PC-3 (cell line): ENCODE results near the gene MYOF. TPM values are rescaled to one million over a fixed set of nuclear protein-coding genes. Genes with fewer than 3 reads are reported as not detected.

Experiments used
- ATAC-seq: fragments of 200-7000 bp; cut with Tn5 transposase; 2 replicates; pipeline ENCODE4 v1.9.1; 2020; ENCODE audit warnings: mild to moderate bottlenecking, moderate library complexity
- BruUV-seq: library from RNA; stranded (reverse); fragments of 400-500 nt; replicated peaks from 2 replicates; lab custom pipeline; 2021; lab: Mats Ljungman, UMichigan
- CTCF ChIA-PET: fragments of 300-600 bp; sonication (Branson Sonifier 250); formaldehyde crosslinking; loops from one replicate; lab custom pipeline; 2022; ENCODE audit warnings: antibody characterized with exemption; lab: Charles Lee
- POLR2A ChIA-PET: fragments of 300-600 bp; sonication (Branson Sonifier 250); formaldehyde crosslinking; loops from one replicate; lab custom pipeline; 2022; ENCODE audit warnings: antibody characterized with exemption; ENCODE audit not compliant: unreplicated experiment; lab: Charles Lee
- DNase-seq: peaks from one replicate; pipeline ENCODE4 v3.0.0-alpha.2; 2015
- H2AFZ ChIP-seq: fragments of 300-600 bp; sonication (generic); 2 replicates; pipeline ENCODE4 v1.6.0; 2016; ENCODE audit warnings: antibody characterized with exemption, low read length
- H3F3A ChIP-seq: fragments of 300-600 bp; sonication (generic); one replicate; pipeline ENCODE4 v1.6.0; 2017; ENCODE audit warnings: antibody characterized with exemption, low read length, control low read depth, mild to moderate bottlenecking; ENCODE audit not compliant: unreplicated experiment
- H3K27ac ChIP-seq: fragments of 300-600 bp; sonication (generic); 2 replicates; pipeline ENCODE4 v1.5.1; 2016; ENCODE audit warnings: mild to moderate bottlenecking, low read length
- H3K27me3 ChIP-seq: fragments of 300-600 bp; sonication (generic); 2 replicates; pipeline ENCODE4 v1.6.1; 2016; ENCODE audit warnings: low read length, mixed read lengths
- H3K36me3 ChIP-seq: fragments of 300-600 bp; sonication (generic); 2 replicates; pipeline ENCODE4 v1.6.1; 2016; ENCODE audit warnings: low read depth, mixed run types, low read length, mixed read lengths
- H3K4me1 ChIP-seq: fragments of 300-600 bp; sonication (generic); 2 replicates; pipeline ENCODE4 v1.5.1; 2016; ENCODE audit warnings: low read length; ENCODE audit not compliant: insufficient read depth
- H3K4me2 ChIP-seq: fragments of 300-600 bp; sonication (generic); 2 replicates; pipeline ENCODE4 v1.6.0; 2016; ENCODE audit warnings: low read length
- H3K4me3 ChIP-seq: fragments of 300-600 bp; sonication (generic); 2 replicates; pipeline ENCODE4 v1.5.1; 2016; ENCODE audit warnings: mild to moderate bottlenecking, low read length, mixed read lengths
- H3K79me2 ChIP-seq: fragments of 300-600 bp; sonication (generic); 2 replicates; pipeline ENCODE4 v1.6.1; 2017; ENCODE audit warnings: low read length, mixed read lengths
- H3K9ac ChIP-seq: fragments of 300-600 bp; sonication (generic); 2 replicates; pipeline ENCODE4 v1.6.0; 2016; ENCODE audit warnings: mild to moderate bottlenecking, low read length
- H3K9me2 ChIP-seq: fragments of 300-600 bp; sonication (generic); replicated peaks from 2 replicates; pipeline ENCODE4 v1.6.1; 2016; ENCODE audit warnings: mixed run types, low read length, mixed read lengths
- H3K9me3 ChIP-seq: fragments of 300-600 bp; sonication (generic); 2 replicates; pipeline ENCODE4 v1.6.1; 2016; ENCODE audit warnings: low read length, mixed read lengths
- H4K20me1 ChIP-seq: fragments of 300-600 bp; sonication (generic); 2 replicates; pipeline ENCODE4 v1.6.1; 2016; ENCODE audit warnings: low read length, mixed read lengths
- EZH2 ChIP-seq: fragments of 300-600 bp; sonication (generic); IDR thresholded peaks from one replicate; pipeline ENCODE4 v1.6.1; 2017; ENCODE audit warnings: antibody characterized with exemption, mild to moderate bottlenecking, low read length; ENCODE audit not compliant: unreplicated experiment
- EZH2phosphoT487 ChIP-seq: fragments of 300-600 bp; sonication (generic); IDR thresholded peaks from 2 replicates; pipeline ENCODE4 v1.6.1; 2018; ENCODE audit warnings: mild to moderate bottlenecking, antibody characterized with exemption, low read length, borderline replicate concordance
- intact Hi-C: fragments of 100-400 bp; cut with micrococcal nuclease; formaldehyde crosslinking; loops from 2 replicates; pipeline ENCODE4 v1.9.0; 2023
- total RNA-seq: library from RNA; depleted of rRNA; stranded (reverse); fragments of >200 nt; gene quantifications from 2 replicates; pipeline ENCODE4 v1.2.3, GENCODE V29; 2014
- TF ChIP-seq, protein P1 (sequence below): fragments of 300-600 bp; sonication (generic); conservative IDR thresholded peaks from 2 replicates; pipeline ENCODE4 v1.5.1; 2017; ENCODE audit warnings: antibody characterized with exemption, low read depth, mild to moderate bottlenecking, low read length

Gene MYOF
- total RNA-seq, 1 experiment from 2014 or later: 174 TPM

DNA sequence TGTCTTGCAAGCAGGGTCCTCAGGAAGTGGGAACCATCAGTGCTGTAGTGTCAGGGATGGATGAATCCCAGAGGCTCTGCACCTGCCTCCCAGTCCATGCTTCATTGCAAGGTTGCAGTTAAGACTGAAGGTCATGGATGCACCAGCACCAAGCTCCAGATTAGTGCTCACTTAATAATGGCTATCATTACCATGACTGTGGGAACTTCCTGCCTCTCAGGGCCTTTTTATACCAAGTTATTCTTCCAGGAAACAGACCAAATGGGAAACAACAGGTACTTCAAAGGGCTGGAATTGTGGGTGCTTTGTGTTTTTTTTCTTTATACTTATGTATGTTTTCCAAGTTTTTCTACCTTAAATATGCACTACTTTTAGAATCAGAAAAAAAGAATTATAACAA, 210.8 kb downstream of the MYOF start:
- Histone ChIP-seq H3K4me2 (no peak overlapping the region), H3K4me1 (no peaks in the 10 kb centered on the region), H3K9ac (no peak overlapping the region), H3K4me3 (no peak overlapping the region), H3F3A (no peaks in the 10 kb centered on the region), H3K79me2 (no peaks in the 10 kb centered on the region), H2AFZ (no peak overlapping the region), H3K9me3 (0 out of 2 replicates have a peak, but pooled peaks cover 5% of the 10 kb centered on the region), H3K27me3 (no peaks in the 10 kb centered on the region), H3K36me3 (no peaks in the 10 kb centered on the region), H3K27ac (no peak overlapping the region), H4K20me1 (no peaks in the 10 kb centered on the region), H3K9me2 (no peaks in the 10 kb centered on the region)
- intact Hi-C loops: no loop called here
- DNase-seq: no peak
- BruUV-seq: no TSS peak
- ChIA-PET CTCF (no interaction called here), POLR2A (no interaction called here)
- no peak for TF ChIP-seq EZH2phosphoT487
- TF ChIP-seq EZH2: no peak
- TF ChIP-seq, protein P1, sequence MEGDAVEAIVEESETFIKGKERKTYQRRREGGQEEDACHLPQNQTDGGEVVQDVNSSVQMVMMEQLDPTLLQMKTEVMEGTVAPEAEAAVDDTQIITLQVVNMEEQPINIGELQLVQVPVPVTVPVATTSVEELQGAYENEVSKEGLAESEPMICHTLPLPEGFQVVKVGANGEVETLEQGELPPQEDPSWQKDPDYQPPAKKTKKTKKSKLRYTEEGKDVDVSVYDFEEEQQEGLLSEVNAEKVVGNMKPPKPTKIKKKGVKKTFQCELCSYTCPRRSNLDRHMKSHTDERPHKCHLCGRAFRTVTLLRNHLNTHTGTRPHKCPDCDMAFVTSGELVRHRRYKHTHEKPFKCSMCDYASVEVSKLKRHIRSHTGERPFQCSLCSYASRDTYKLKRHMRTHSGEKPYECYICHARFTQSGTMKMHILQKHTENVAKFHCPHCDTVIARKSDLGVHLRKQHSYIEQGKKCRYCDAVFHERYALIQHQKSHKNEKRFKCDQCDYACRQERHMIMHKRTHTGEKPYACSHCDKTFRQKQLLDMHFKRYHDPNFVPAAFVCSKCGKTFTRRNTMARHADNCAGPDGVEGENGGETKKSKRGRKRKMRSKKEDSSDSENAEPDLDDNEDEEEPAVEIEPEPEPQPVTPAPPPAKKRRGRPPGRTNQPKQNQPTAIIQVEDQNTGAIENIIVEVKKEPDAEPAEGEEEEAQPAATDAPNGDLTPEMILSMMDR: no peak
- no peak for ATAC-seq

- ATAC-seq (no peak), DNase-seq (no peak)
- 0 out of 2 replicates have a peak, but pooled peaks cover 5% of the 10 kb centered on the region for H3K9me3 ChIP-seq
- H4K20me1 ChIP-seq: no peaks in the 10 kb centered on the region
- no TSS peak for BruUV-seq
- ChIA-PET POLR2A (no interaction called here), CTCF (no interaction called here)
- no peak overlapping the region for H3K9ac ChIP-seq
- no peaks in the 10 kb centered on the region for H3F3A ChIP-seq
- H3K36me3 ChIP-seq: no peaks in the 10 kb centered on the region
- no peak overlapping the region for H3K4me2 ChIP-seq
- no peak overlapping the region for H2AFZ ChIP-seq
- intact Hi-C loops: no loop called here
- no peak overlapping the region for H3K4me3 ChIP-seq
- TF ChIP-seq EZH2 (no peak), EZH2phosphoT487 (no peak)
- TF ChIP-seq, protein P1: no peak
- no peaks in the 10 kb centered on the region for H3K4me1 ChIP-seq
- no peaks in the 10 kb centered on the region for H3K9me2 ChIP-seq
- H3K27ac ChIP-seq: no peak overlapping the region
- no peaks in the 10 kb centered on the region for H3K79me2 ChIP-seq
- H3K27me3 ChIP-seq: no peaks in the 10 kb centered on the region
These were observed 212.9 kb downstream of the MYOF start for GRCh38 chr10:93269281-93269680.

- ATAC-seq (no peak), DNase-seq (no peak)
- H3K27ac ChIP-seq: no peak overlapping the region
- H3K36me3 ChIP-seq: no peaks in the 10 kb centered on the region
- H3K9me3 ChIP-seq: 0 out of 2 replicates have a peak, but pooled peaks cover 5% of the 10 kb centered on the region
- H3K9me2 ChIP-seq: no peaks in the 10 kb centered on the region
- intact Hi-C loops: no loop called here
- H3K4me2 ChIP-seq: no peak overlapping the region
- no peaks in the 10 kb centered on the region for H3K27me3 ChIP-seq
- H3K9ac ChIP-seq: no peak overlapping the region
- no TSS peak for BruUV-seq
- ChIA-PET POLR2A (no interaction called here), CTCF (no interaction called here)
- TF ChIP-seq EZH2 (no peak), EZH2phosphoT487 (no peak)
- TF ChIP-seq, protein P1: no peak
- H3K4me3 ChIP-seq: no peak overlapping the region
- no peaks in the 10 kb centered on the region for H3F3A ChIP-seq
- H2AFZ ChIP-seq: no peak overlapping the region
- no peaks in the 10 kb centered on the region for H3K79me2 ChIP-seq
- no peaks in the 10 kb centered on the region for H4K20me1 ChIP-seq
- no peaks in the 10 kb centered on the region for H3K4me1 ChIP-seq
These were observed 214.1 kb downstream of the MYOF start for GRCh38 chr10:93268021-93268420.
